Aorta (tissue), 5 donors: ENCODE results near the gene SLC5A2. TPM values are rescaled to one million over a fixed set of nuclear protein-coding genes. Genes with fewer than 3 reads are reported as not detected.
"Not testable (repeated sequence)": the region's sequence is repeated elsewhere in the genome, so short reads cannot be mapped to it uniquely, and the experiment has no call there.

Experiments
- ATAC-seq: fragments of 200-7000 bp; cut with Tn5 transposase; one replicate; pipeline ENCODE4 v1.9.1; 2022; ENCODE audit warnings: moderate library complexity; ENCODE audit not compliant: low FRiP score
- DNase-seq, 2 donors: peaks; one replicate each; pipeline ENCODE4 v3.0.0-alpha.2; 2020
- H3K27ac ChIP-seq, 2 donors: one replicate each; pipeline ENCODE4 v1.5.1; 2013; ENCODE audit warnings: low read length in 2 of 2, mild to moderate bottlenecking in 2 of 2, moderate library complexity in 2 of 2, control low read depth in 1 of 2, inconsistent platforms in 1 of 2, low read depth in 1 of 2
- H3K27me3 ChIP-seq, 2 donors: one replicate each; pipeline ENCODE4 v1.6.1; 2013; ENCODE audit warnings: control low read depth in 1 of 2, low read length in 1 of 2, mild to moderate bottlenecking in 1 of 2, moderate library complexity in 1 of 2; ENCODE audit not compliant: insufficient read depth in 2 of 2, control insufficient read depth in 1 of 2
- H3K36me3 ChIP-seq, 2 donors: one replicate each; pipeline ENCODE4 v1.6.1; 2013; ENCODE audit warnings: control low read depth in 1 of 2, low read length in 1 of 2, mild to moderate bottlenecking in 1 of 2; ENCODE audit not compliant: insufficient read depth in 2 of 2, control insufficient read depth in 1 of 2
- H3K4me1 ChIP-seq, 2 donors: one replicate each; pipeline ENCODE4 v1.6.1; 2013; ENCODE audit warnings: low read length in 2 of 2, control low read depth in 1 of 2, mild to moderate bottlenecking in 1 of 2, moderate library complexity in 1 of 2; ENCODE audit not compliant: insufficient read depth in 2 of 2, control insufficient read depth in 1 of 2
- H3K4me3 ChIP-seq, 2 donors: one replicate each; pipeline ENCODE4 v1.5.1; 2013; ENCODE audit warnings: low read length in 2 of 2, control low read depth in 1 of 2, mild to moderate bottlenecking in 1 of 2
- H3K9me3 ChIP-seq: one replicate; pipeline ENCODE4 v1.6.1; 2013; ENCODE audit warnings: mild to moderate bottlenecking, low read length; ENCODE audit not compliant: control insufficient read depth
- WGBS, 2 donors: extraction: QIAGEN DNeasy Blood & Tissue Kit; methylation state at CpG; one replicate each; pipeline ENCODE4 v1.1.7; 2013; 5-methylcytosine and 5-hydroxymethylcytosine counted together
- intact Hi-C, 2 donors: fragments of 100-400 bp; cut with DNase I; formaldehyde crosslinking; loops; one replicate each; pipeline versions ENCODE4 v1.14.2 to v1.15.0; 2022
- polyA plus RNA-seq, 2 donors: library from polyadenylated mRNA; stranded (reverse); fragments of 200-250 nt; gene quantifications; one replicate each; pipeline ENCODE4 v1.2.3, GENCODE V29; 2013
- total RNA-seq, 2 donors: library from RNA; stranded (reverse); fragmentation: NEBNext Ultra II Directional; extraction: Animal tissue kit (Norgen Biotek cat#: 25700); gene quantifications; one replicate each; pipeline ENCODE4 v1.2.1, GENCODE V29; 2021
- donor health status: healthy with polysubstance abuse.
- donor health status: Bipolar disorder and iron deficiency.
- donor health status: DM: no; HTN: no; CAD: no.
- donor health status: DM: no; HTN: no; CAD: no.
- donor health status: DM: yes; HTN: yes; CAD: no.

SLC5A2 gene
- total and polyA plus RNA-seq, 4 donors = 0.24 to 2.3 (median 0.65) TPM; not detected in 1

DNA sequence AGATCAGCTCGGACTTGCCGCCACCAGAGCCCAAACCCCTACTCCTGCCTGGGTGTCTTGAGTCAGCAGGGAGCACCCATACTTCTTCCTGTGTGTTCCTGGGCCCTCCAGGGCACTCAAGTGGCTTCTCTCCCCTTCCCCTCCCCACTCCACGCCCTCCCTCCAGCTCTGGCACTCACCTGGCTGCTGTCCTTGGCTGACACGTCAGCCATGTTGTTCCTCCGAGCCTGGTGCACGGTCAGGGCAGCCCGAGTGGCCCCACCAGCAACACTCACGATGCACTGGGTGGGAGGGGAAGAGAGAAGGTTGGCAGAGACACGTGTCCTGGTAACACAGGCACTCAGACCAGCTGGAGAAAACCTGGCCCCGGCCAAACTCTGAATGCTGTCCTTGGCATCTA lies 13.7 kb downstream of the SLC5A2 start:
- Histone ChIP-seq H3K36me3 (peaks cover 0 to 5% of the 10 kb centered on the region in 2 donors), H3K4me1 (no peaks in the 10 kb centered on the region), H3K9me3 (no peaks in the 10 kb centered on the region), H3K4me3 (no peak overlapping the region), H3K27me3 (no peaks in the 10 kb centered on the region), H3K27ac (no peak overlapping the region)
- 86 to 89% methylated on average over 10 of the region's 10 CpGs for WGBS, 2 donors
- ATAC-seq = no peak
- intact Hi-C loops = loop anchor here in 1 of 2 donors (5.0 kb wide), 1 partner anchor 34 kb away; no protein-coding TSS in a partner anchor
- DNase-seq = peak in 1 of 2 donors; percentile 53

DNA sequence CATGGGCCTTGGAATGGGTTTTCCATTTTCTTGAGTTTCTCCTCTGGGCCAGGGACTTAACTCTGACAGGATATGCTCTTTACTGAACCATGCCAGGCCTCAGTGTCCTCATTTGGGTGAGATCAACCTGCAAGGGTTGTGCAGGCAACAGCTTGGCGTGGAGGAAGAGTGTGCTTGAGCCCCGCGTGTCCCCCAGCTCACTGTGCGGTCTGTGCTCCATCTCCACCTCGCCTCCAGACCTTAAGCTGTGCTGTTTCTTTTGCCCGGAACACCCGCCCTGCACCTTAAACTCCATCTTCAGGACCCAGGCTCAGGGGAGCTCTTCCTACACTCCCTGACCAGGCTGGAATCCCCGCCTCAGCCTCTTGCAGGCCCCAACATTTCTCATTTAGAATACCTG lies 15.6 kb downstream of the SLC5A2 start:
- ATAC-seq = no peak
- intact Hi-C loops = loop anchor here in 1 of 2 donors (5.0 kb wide), 1 partner anchor 36 kb away; no protein-coding TSS in a partner anchor

DNA sequence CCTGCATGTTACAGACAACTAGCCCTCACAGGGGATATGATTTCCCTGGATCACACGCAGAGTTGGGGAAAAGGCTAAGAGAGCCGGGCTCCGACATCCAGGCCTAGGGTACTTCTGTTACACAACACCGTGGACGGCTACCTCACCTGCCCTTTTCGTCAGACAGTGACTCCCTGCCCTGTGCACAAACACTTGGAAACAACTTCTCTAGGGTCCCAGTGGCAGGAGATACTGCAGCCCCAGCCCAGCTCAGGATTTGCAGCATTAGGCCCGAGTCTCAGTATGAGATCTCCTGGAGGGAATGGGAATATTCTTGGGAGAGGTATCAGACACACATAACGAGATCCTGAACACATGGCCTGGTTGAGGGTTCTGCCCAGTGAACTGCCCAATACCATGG lies 17.0 kb downstream of the SLC5A2 start:
- DNase-seq (peak in 1 of 2 donors; percentile 39), ATAC-seq (no peak)
- Histone ChIP-seq H3K9me3 (no peaks in the 10 kb centered on the region), H3K27me3 (no peaks in the 10 kb centered on the region), H3K27ac (no peak overlapping the region), H3K4me1 (no peaks in the 10 kb centered on the region), H3K4me3 (no peak overlapping the region), H3K36me3 (peaks cover 0 to 5% of the 10 kb centered on the region in 2 donors)
- WGBS, 2 donors = 92% methylated on average over 8 of the region's 8 CpGs
- intact Hi-C loops = loop anchor here in 1 of 2 donors (5.0 kb wide), 1 partner anchor 38 kb away; no protein-coding TSS in a partner anchor

More for the DNA sequence above, 15.6 kb downstream of the SLC5A2 start:
- peak in 1 of 2 donors; percentile 55 for DNase-seq
- Histone ChIP-seq H3K9me3 (no peaks in the 10 kb centered on the region), H3K27me3 (no peaks in the 10 kb centered on the region), H3K36me3 (peaks cover 0 to 5% of the 10 kb centered on the region in 2 donors), H3K27ac (no peak overlapping the region), H3K4me3 (no peak overlapping the region), H3K4me1 (no peaks in the 10 kb centered on the region)
- 94 to 97% methylated on average over 8 of the region's 8 CpGs for WGBS, 2 donors

DNA sequence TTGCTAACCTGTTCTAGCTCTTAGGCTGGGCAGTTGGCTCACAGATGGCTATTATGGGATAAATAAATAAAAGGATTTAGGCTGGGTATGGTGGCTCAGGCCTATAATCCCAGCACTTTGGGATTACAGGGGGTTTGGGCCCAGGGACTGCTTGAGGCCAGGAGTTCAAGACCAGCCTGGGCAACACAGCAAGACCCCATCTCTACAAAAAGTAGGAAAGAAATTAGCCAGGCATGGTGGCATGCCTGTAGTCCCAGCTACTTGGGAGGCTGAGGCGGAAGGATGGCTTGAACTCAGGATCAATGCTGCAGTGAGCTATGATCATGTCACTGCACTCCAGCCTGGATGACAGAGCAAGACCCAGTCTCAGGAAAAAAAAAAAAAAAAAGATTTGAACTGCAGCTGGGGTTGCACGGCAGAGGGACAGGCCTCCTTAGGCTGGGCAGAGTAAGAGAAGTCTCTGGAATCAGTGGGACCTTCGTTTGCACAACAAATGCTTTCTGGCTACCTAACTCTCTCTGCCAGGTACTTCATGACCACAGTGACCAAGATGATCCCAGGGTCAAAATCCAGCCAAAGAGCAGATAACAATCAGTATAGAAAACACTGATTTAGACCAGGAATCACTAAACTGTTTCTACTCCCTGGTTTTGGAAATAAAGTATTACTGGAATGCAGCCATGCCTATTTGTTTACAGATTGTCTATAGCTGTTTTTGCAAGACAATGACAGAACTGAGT lies 18.5 kb downstream of the SLC5A2 start:
- Histone ChIP-seq H3K36me3 (peaks cover 0 to 3% of the 10 kb centered on the region in 2 donors), H3K27ac (no peak overlapping the region), H3K27me3 (no peaks in the 10 kb centered on the region), H3K4me3 (no peak overlapping the region), H3K4me1 (no peaks in the 10 kb centered on the region), H3K9me3 (no peaks in the 10 kb centered on the region)
- no peak for ATAC-seq
- intact Hi-C loops = no loop called here
- DNase-seq = no peak
- WGBS, 2 donors = 68 to 70% methylated on average over 3 of the region's 3 CpGs

DNA sequence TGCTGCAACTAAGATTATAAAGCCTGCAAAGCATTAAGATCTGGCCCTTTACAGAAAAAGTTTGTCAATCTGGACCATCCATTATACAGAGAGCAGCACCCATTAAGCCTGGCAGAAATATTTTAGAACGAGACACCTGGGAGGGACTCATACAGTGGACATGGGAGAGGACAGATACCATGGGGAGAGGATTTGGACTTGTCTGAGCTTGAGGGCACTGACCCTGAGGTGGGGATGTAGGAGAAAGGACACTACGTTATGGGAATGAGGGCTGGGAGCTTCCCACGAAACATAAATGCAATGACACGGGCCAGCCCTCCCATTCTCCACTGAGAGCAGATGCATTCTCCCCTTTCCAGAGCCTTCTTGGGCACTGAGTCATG lies 19.0 kb downstream of the SLC5A2 start:
- Histone ChIP-seq H3K27me3 (no peaks in the 10 kb centered on the region), H3K36me3 (peaks cover 0 to 2% of the 10 kb centered on the region in 2 donors), H3K4me3 (no peak overlapping the region), H3K4me1 (no peaks in the 10 kb centered on the region), H3K27ac (no peak overlapping the region), H3K9me3 (no peaks in the 10 kb centered on the region)
- DNase-seq = no peak
- intact Hi-C loops = no loop called here
- ATAC-seq = no peak
- WGBS, 2 donors = 83 to 86% methylated on average over 4 of the region's 4 CpGs

DNA sequence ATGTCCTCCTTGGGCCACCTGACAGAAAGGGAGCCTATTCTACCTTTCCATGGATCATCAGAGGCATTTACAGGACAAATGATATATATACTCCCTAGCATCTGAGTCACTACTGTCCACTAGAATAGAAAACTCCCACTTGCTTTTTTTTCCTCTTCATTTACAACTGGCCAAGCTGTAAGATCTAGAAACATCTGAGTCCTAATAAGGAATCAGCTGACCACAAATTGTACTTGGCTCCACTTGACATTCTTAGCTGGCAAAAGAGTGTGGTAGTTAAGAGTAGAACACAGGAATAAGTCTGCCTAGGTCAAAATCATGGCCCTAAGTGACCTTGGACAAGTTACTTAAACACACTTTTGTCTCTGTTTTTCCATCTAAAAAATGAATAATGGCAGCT lies 20.1 kb downstream of the SLC5A2 start:
- no peak overlapping the region for H3K27ac ChIP-seq
- intact Hi-C loops = no loop called here
- no peaks in the 10 kb centered on the region for H3K4me1 ChIP-seq
- H3K36me3 ChIP-seq = no peaks in the 10 kb centered on the region
- H3K9me3 ChIP-seq = no peaks in the 10 kb centered on the region
- H3K4me3 ChIP-seq = no peak overlapping the region
- ATAC-seq (no peak), DNase-seq (no peak)
- no peaks in the 10 kb centered on the region for H3K27me3 ChIP-seq

DNA sequence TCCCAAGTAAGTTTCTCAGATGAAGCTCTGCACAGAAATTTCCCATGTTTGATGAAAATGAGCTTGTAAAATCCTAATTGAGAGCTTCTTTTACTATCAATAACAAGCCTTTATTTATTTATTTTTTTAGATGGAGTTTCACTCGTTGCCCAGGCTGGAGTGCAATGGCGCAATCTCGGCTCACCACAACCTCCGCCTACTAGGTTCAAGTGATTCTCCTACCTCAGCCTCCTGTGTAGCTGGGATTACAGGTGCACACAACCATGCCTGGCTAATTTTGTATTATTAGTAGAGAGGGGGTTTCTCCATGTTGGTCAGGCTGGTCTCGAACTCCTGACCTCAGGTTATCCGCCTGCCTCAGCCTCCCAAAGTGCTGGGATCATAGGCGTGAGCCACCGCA lies 20.6 kb downstream of the SLC5A2 start:
- H3K27me3 ChIP-seq, H3K36me3 ChIP-seq, intact Hi-C loops, H3K27ac ChIP-seq, H3K9me3 ChIP-seq, ATAC-seq, H3K4me1 ChIP-seq, H3K4me3 ChIP-seq, DNase-seq: not testable (repeated sequence)
- 91 to 92% methylated on average over 8 of the region's 8 CpGs for WGBS, 2 donors

DNA sequence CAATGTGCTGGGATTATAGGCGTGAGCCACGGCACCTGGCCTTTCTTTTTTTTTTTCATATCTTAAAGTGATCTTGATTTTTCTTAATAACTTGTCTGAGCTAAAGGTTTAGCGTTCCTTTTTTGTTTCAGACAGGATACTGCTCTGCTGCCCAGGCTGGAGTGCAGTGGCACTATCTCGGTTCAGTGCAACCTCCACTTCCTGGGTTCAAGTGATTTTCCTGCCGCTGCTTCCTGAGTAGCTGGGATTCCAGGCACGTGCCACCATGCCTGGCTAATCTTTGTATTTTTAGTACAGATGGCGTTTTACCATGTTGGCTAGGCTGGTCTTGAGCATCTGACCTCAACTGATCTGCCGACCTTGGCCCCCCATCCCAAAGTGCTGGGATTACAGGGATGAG lies 21.2 kb downstream of the SLC5A2 start:
- WGBS, 2 donors = 65 to 67% methylated on average over 8 of the region's 8 CpGs
- DNase-seq (peak in 1 of 2 donors; percentile 33), ATAC-seq (no peak)
- intact Hi-C loops = no loop called here
- Histone ChIP-seq H3K4me3 (no peak overlapping the region), H3K4me1 (no peaks in the 10 kb centered on the region), H3K9me3 (no peaks in the 10 kb centered on the region), H3K27ac (no peak overlapping the region), H3K36me3 (no peaks in the 10 kb centered on the region), H3K27me3 (no peaks in the 10 kb centered on the region)

DNA sequence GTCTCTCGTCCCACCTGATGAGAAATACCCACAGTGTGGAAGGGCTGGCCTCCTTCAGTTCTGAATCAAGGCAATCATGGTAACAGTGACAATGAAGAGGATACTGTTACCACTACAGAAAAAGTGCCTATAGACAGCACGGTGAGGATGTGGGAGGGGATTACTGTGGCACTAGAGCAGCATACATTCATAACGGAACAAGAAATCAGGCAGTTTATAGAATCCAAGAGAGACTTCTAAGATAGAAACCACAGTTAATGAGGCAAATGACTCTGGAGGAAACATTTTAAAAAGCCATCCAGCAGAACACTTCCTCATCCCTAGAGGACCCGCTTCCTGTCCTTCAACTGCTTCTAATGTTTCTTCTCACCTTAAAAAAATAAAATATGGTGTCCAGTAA lies 22.6 kb downstream of the SLC5A2 start:
- DNase-seq = no peak
- H3K9me3 ChIP-seq = no peaks in the 10 kb centered on the region
- no peaks in the 10 kb centered on the region for H3K4me1 ChIP-seq
- intact Hi-C loops = no loop called here
- H3K4me3 ChIP-seq = no peak overlapping the region
- H3K27me3 ChIP-seq = no peaks in the 10 kb centered on the region
- no peak for ATAC-seq
- no peaks in the 10 kb centered on the region for H3K36me3 ChIP-seq
- no peak overlapping the region for H3K27ac ChIP-seq
- 73 to 75% methylated on average over 4 of the region's 4 CpGs for WGBS, 2 donors
